NCI-H187 (cell line): Measurements from ENCODE around the gene SLC2A13.
"Not testable (repeated sequence)": the region's sequence is repeated elsewhere in the genome, so short reads cannot be mapped to it uniquely, and the experiment has no call there.

Experiments
- DNase-seq, 2 experiments: peaks; one replicate each; lab custom pipeline; 2025; lab: John Stamatoyannopoulos, UW

SLC2A13 gene

DNA sequence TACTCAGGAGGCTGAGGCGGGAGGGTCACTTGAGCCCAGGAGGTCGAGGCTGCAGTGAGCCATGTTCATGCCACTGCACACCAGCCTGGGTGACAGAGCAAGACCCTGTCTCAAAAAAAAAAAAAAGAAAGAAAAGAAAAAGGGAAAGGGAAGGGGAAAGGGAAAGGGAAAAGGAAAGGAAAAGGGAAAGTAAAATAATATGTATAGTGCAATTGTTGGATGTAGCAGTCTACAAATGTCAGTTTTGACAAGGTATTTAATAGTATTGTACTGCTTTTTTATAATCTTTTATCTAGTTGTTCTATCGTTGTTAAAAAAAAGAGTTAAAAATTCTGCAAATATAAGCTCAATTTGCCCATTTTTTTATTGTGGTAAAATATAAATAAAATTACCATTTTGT is 67.3 kb downstream of the SLC2A13 start:
- DNase-seq, result no peak

DNA sequence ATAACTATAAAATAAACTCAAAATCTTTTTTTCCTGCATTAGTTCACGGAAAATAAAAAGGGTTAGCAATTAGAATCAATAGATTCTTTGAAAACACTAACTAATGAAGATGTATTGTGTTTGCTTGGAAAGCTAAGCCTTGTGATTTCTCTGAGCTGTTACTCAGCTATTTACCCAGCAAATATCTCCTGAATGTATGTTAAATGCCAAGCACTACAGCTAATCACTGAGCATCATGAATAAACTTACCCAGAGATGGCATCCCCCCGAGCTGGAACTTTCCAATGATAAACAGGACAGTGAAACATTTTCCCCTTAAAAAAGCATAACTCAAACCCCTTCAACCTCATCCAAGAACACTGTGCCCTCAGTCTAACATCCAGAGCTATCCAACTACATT is 71.2 kb downstream of the SLC2A13 start:
- no peak for DNase-seq

DNA sequence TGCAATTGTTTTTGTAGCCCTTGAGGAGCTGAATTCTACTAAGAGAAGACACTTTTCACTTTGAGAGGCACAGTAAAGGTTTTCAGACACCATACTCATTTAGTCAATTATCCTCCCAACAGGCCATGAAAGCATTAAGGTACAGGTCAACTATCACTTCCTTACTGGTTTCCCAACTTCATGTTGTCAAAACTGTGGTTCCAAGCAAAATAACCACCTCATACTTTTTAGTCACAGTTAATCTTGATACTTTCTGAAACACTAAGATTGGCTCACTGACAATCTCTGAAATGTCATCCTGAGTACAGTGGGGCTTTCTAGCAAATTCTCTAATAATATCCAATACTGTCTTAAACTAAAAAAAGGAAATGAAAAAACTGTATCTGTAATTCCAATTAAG is 71.7 kb downstream of the SLC2A13 start:
- DNase-seq, result no peak

DNA sequence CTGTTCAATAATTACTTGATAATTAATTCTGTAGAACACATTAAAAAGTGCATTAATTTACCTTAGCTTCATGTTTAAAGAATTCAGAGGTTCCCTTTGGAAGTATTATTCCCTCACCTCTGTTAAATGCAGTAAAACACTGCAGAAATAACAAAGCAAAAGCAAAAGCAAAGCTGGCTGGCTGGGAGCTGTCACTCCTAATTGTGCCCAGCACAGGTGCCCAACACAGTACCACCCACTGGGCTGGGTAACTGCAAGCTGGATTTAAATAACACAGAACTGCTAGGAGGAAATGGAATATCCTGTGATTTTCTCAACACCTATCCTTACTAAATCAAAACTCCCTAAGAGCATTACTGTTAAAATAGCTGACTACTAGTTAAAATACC is 72.6 kb downstream of the SLC2A13 start:
- no peak for DNase-seq

DNA sequence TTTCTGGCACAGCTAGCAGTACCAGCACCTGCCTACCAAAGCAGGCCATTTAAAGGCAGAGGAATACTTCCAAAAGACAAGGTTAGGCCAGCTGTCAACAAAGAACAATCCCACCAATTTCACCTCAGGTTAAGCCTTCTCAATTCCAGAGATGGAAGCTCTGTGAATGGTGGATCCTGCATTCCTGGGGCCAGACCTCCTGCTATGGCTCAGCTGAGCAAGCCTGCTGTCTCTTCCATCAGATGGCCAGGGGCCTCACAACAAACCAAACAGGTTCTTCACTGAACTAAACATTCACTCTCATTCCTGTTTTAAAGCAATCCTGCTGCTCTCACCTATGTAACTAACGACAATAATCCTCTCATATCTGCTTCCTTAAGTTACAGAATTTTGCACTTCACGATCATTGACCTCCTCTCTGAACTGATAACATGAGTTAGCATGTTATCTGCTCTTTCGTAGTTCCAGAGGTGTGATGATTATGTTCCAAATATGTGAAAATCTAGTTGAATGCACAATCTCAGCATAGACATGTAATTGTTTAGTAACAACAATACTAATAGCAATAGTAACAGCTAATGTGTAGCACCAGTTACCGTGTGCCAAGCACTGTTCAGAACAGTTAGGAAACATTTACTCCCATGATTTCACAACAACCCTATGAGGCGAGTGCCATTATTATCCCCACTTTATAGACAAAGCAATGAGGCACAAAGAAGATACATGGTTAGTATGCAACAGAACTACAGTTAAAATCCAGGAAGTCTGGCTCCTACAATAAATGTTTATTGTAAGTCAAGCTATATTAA is 73.2 kb downstream of the SLC2A13 start:
- no peak for DNase-seq

DNA sequence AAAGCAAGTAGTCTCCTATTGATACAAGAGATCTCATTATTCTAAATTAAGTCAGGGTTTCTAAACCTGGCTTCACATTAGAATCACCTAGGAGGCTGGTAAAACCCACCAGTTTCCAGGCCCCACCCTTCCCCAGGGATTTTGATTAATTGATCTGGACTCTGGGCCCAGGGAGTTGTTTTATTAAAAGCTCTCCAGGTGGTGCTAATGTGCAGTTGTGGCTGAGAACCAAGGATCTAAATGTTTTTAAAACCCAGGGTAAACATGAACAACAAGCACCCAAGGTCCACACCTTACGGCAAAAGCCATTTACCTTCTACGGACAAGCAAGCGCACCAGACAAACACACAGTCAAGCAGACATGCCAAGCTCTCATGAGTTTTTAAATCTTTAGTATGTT is 73.9 kb downstream of the SLC2A13 start:
- no peak for DNase-seq

DNA sequence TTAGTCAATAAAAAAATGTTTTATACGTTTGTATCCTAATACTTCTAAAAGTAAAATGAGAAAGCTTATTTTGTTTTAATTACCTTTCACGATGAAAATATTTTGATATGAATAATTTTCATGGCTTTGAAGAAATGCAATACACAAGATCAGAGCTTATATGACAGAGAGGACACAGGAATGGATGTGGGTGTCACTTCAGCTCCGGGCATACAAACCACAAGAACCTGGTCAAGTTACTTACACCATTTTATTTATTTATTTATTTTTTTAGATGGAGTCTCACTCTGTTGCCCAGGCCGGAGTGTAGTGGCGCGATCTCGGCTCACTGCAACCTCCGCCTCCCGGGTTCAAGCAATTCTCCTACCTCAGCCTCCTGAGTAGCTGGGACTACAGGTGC is 74.9 kb downstream of the SLC2A13 start:
- DNase-seq, result not testable (repeated sequence)

DNA sequence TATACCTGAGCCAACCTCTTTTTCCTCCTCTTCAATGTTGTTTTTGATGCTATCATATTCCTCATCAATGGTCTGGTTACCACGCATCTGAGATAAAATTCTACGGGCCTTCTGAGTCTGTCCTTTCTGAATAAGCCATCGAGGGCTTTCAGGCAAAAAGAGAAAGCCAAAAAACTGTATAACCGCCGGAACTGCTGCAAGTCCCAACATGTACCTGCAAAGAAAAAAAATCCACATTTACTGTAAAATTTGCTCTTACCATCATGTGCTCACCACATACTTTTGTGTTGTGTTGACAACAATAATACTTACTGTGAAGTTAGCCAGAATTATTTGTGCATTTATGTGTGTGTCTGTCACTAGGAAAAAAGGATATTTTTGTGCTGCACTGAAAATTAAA is 77.6 kb downstream of the SLC2A13 start:
- no peak for DNase-seq

DNA sequence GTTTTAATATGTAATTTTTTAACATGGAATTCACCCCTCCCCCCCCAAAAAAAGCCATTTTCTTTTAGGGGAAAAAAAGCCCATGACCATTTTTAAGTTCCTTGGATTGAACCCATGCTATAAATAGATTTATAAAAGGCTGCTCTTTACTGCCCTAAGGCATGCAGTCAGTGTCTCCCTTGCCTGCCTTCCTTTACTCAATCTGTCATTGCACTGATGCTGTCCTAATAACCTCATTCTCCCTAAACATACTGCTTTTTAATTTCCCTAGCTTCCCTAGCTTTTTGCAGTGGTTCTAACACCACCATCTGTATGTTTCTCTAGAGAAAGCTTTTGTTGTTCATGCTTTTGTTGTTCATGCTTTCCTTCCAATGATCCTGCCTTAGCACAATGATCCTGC is 83.0 kb downstream of the SLC2A13 start:
- no peak for DNase-seq

DNA sequence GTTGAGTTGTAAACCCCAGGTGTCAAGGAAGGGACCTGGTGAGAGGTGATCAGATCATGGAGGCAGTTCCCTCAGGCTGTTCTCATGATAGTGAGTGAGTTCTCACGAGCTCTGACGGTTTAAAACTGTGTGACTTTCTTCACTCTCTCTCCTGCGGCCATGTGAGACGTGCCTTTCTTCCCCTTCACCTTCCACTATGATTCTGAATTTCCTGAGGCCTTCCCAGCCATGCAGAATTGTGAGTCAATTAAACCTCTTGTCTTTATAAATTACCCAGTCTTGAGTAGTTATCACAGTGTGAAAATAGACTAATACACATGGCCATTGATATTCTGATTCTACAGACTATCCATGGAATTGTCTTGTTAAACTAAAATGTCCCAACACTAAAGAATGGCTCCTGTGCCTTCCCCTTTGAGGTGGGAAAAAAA is 85.6 kb downstream of the SLC2A13 start:
- DNase-seq, result no peak

DNA sequence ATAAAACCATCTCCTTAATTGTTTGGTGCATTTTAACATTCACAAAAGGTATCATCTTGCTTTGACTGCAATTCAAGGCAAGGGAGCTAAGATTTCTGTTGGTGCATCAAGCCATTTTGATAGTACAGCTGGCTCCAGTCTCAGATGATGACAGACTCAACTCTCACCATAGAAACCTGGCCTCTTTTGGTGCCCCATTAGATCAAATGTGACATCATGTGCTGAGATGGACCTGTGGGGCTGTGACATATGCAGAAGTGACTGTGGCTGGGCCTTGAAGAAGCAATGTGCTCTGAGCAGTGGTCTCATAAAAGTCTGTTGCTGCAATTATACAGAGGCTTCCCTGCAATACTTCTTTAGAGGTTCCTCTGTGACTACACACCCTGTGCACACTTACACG is 88.4 kb downstream of the SLC2A13 start:
- no peak for DNase-seq

DNA sequence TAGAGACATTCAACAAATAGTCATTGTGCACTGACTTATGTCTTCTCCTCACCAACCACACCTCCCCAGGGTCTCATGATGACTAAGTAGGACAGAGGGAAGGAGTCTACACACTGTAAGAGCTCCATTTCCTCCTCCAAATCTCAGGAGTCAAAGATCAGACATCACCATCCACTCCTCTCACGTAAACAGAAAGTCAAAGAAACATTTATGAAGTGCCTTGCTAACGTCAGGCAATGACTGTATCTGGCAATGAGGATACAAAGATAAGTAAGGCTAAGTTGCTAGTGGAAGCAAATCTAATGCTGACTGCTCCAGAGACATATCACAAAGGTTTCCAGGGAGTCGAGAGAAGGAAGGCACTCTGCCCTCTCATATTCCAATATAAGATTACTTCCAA is 88.9 kb downstream of the SLC2A13 start:
- no peak for DNase-seq

DNA sequence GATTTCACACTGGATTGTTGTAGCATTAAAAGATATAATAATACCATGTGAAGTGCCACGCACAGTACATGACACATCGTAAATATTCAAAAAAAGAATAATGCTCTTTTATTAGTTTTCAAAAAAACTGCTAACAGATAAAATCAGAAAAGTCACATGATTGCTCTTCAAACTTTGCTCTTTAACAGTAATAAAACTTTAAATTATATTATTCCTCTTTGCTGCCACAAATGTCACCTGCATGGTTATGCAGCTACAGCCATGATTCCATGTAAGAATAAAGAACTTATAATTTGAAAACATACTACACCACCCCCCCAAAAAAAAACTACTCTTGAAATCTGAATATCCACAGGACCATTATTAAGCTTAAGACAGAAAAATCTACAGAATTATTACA is 90.0 kb downstream of the SLC2A13 start:
- DNase-seq, result no peak

DNA sequence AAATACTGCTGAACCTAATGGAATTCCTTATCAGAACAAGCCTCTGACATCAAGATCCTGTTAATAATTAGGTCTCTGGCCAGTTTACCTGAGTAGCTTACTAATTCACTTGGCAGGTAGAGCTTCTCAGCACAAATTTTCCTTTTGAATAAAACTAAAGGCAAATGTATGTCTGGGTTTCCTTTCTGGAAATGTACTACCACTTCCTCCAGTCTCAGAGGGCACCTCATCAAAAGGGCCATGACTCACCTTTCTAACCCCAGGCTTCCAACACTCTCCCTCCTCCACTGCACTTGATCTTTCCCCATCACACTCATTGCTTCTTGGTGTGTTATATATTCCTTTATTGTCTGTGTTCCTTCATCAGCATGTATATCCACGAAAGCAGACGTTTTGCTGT is 90.5 kb downstream of the SLC2A13 start:
- DNase-seq, result no peak

DNA sequence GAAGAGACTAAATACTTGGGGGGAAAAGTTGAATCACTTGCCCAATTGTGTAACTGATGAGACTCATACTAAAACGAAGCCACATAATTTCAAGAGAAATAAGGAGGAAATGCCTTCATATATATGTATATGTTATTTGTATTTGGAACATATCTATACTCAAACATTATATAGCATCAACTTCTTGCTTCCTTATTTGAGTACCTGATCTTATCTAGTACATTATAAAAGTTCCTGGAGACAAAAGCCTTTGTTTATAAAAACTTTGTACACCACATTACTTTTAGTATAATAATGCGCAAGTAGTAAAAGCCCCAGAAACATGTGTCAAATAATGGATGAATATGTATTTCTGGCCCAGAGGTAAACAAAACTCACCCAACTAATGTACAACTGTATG is 92.0 kb downstream of the SLC2A13 start:
- DNase-seq, result no peak

DNA sequence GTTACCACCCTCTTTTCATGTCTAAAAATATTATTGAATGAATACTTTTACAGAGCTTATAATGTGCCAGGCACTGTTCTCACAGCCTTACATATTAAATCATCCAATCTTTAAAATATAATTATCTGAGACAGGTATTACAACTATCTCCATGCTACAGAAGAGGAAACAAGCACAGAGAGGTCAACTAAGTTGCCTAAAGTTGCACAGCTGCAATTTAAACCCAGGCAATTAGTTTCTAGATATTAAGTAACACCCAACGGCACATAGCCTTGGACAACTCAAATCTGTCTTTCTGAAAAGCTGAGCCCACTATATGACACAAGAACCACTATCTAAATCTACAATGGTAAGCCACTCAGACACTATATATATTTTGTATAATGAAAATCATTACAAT is 92.6 kb downstream of the SLC2A13 start:
- no peak for DNase-seq

DNA sequence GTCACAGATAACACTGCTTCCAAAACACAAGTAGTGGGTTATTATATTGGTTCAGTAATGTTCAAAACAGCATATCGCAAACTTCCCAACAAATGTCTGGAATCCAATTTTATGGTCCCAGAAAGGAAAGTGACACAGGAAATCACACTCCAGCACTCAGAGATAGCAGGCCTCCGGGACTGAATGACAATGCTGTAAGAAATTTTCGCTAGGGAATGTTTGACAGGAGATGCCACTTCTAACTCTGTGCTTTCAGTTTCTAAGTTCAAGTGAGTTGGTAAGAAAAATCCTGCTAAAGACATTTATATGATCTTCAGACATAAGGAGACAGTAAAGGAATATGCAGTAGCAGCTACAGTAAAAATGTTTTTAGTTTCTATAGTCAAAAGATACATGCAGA is 93.2 kb downstream of the SLC2A13 start:
- DNase-seq, result no peak

DNA sequence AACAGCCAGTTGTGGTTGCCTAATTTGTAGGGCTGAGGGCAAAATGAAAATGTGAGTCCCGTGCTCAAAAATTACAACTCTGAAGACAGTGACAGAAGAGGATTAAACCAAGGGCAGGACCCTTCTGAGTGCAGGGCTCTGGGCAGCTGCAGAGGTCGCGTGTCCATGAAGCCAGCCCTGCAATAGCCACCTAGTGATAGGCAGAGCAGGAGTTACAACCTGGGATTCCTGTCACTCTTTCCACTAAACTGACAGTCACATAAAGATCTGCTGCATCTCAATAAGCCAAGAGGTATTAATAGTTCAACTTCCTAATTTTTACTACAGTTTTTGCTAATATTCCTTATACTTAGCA is 94.1 kb downstream of the SLC2A13 start:
- no peak for DNase-seq

DNA sequence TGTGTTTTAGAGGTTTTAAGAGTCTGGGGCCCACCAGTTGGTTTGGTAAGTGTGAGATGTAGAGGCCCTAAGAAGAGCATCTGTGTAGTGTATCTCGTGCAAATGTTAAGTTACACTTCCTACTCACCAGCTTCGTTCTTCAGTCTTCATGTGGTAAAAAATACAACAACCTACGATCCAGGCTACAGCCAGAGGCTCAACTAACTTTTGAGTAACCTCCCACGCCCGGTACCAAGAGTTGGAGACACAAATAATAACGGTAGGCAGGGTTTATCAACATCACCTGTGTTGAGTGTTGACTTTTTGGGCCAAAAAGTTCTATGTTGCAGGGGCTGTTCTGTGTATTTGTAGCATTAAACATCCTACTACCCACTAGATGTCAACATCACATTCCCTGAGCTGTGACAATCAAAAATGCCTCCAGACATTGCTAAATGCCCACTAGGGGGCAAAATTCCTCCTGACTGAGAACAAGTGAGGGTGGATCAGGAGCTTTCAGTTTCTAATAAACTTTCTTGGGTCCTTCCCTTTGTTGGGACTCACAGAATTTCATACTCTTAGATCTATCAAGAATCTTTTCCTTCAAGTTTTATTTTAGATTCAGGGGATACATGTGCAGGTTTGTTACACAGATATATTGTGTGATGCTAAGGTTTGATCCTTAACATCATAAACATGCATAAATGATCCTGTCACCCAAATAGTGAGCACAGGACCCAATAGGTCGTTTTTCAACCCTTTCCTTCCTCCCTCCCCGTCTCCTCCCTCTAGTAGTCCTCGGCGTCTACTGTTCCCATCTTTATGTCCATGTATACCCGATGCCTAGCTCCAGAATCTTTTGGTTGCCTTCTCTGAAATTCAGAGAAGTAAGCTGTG is 94.7 kb downstream of the SLC2A13 start:
- no peak for DNase-seq

DNA sequence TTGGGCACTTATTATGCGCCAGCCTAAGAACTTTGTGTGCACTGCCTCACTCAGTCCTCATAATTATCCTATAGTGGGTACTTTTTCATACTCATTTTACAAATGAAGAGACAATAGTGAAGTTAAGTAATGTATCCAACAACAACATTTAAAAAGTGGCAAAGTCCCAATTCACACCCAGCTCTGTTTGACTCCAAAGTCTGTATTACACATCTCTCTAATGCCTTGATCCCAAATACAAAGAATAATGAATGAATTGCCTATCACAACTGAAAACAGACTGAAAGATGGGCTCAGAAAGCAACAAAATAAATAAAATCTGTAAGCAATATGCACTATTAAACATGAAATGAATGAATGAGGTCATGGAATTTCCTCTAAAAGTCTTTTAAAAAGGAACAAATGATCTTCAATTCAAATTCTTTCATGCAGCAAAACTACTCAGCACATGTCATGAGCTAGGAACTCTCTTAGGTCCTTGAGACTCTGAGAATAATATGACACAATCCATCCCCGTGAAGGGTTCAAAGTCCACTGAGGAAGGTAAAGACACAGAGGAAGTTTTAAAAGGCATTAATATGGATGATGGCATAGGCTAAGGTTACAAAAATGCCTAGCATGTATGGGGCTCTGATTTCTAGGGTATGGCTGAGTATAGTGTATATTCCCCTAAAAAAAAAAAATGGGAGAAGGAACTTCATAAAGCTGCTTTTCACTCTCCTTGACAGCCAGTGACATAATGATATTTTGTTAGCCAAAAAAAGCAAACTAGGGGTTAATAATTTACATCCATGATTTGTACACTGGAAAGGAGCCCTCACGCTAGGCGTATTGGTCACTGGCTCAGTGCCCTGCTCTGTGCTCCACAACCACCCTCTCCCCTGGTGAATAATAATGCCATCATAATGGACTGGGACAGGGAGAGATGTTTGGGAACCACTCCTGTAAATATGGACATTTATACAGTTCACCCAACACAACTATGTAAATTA is 103.4 kb downstream of the SLC2A13 start:
- DNase-seq, result no peak

DNA sequence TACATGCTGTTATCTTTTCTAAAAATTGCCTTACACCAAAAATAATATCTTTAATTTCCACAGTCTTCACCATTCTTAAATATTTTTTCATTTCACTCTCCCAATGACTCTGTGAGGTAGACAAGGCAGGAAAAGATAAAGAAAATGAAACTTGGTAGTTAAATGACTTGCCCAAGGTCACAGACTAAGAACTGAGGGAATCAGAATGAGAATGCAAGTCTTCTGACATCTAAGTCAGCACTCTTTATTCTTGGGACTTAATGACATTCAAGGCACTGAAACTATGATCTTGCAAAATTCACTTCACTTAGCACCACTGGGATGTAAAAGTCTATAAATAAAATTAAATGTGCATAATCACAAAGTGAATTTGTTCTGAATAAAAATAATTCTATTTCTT is 104.5 kb downstream of the SLC2A13 start:
- no peak for DNase-seq

DNA sequence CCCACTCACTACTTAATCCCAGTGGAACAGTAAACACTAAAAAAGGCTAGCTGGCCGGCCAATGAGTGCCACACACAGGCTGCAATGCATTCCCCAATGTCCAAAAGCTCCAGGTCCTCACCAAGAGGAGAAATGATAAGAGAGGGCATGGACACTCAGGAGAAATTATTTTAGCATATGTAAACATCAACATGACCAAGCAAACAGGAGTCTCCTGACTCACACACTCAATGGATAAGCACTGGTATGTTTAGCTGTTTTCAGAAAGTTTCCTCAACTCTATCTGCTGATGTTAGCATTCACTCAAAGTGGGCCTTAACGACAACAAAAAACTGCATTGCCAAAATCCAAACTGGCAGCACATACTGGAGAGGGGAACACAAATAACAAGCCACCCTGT is 105.0 kb downstream of the SLC2A13 start:
- DNase-seq, result no peak
